Measurements from ENCODE around the gene AP2B1. TPM values are rescaled to one million over a fixed set of nuclear protein-coding genes. Genes with fewer than 3 reads are reported as not detected.

AP2B1 gene
- polyA plus RNA-seq, 1 donor (not counting 4 experiments of a cell fraction or from before 2014, with no cell fraction given), result 189 TPM

GRCh38 chr17:35717475-35717874, 130.4 kb downstream of the AP2B1 start:
- Histone ChIP-seq H4K20me1 (ENCODE audit: control insufficient read depth, extremely low read depth, insufficient read depth, low read length) (no peaks in the 10 kb centered on the region), H3K4me2 (ENCODE audit: control insufficient read depth, extremely low read depth, insufficient read depth, low read depth, low read length) (no peak overlapping the region), H3K4me1 (ENCODE audit: control insufficient read depth, extremely low read depth, insufficient read depth, low read length) (no peaks in the 10 kb centered on the region), H3K9me1 (ENCODE audit: control insufficient read depth, extremely low read depth, insufficient read depth, low read length) (no peaks in the 10 kb centered on the region), H3K27ac (ENCODE audit: control insufficient read depth, insufficient read depth, low read length) (no peak overlapping the region), H3K9ac (ENCODE audit: control insufficient read depth, extremely low read depth, insufficient read depth, low read length) (no peak overlapping the region), H3K79me2 (ENCODE audit: control insufficient read depth, insufficient read depth, low read length) (no peaks in the 10 kb centered on the region), H3K27me3 (ENCODE audit: control insufficient read depth, extremely low read depth, insufficient read depth, low read length) (no peaks in the 10 kb centered on the region), H3K36me3 (ENCODE audit: control insufficient read depth in 2 of 2, extremely low read depth in 1 of 2, insufficient read depth in 2 of 2, low read length in 2 of 2) (peaks cover 24 to 28% of the 10 kb centered on the region in 2 experiments), H2AFZ (ENCODE audit: control insufficient read depth, low read length) (no peak overlapping the region), H3K9me3 (ENCODE audit: control insufficient read depth, low read depth, low read length) (no peaks in the 10 kb centered on the region), H3K4me3 (ENCODE audit: control insufficient read depth in 2 of 3, extremely low read depth in 1 of 3, insufficient read depth in 2 of 3, low read depth in 1 of 3, low read length in 3 of 3) (no peak overlapping the region)
- TF ChIP-seq EZH2 (IDR thresholded peaks at IDR 0.05; ENCODE audit: low read length) (no peak), CTCF (optimal IDR thresholded peaks at IDR 0.05 in 1 of 3, IDR thresholded peaks at IDR 0.05 in 1 of 3, conservative IDR thresholded peaks at IDR 0.05 in 1 of 3; ENCODE audit: extremely low read depth in 1 of 3, insufficient read depth in 2 of 3, low read length in 3 of 3) (no peak)
- dilution Hi-C loops (cut with MboI; ENCODE audit: extremely low pct_ligation_motif_present, low sequenced_read_pairs), result no loop called here
- FAIRE-seq, result no peak
- no peak for DNase-seq (ENCODE audit: low read depth, low spot score)

GRCh38 chr17:35723735-35724134, 136.6 kb downstream of the AP2B1 start:
- dilution Hi-C loops (cut with MboI; ENCODE audit: extremely low pct_ligation_motif_present, low sequenced_read_pairs), result no loop called here
- TF ChIP-seq EZH2 (IDR thresholded peaks at IDR 0.05; ENCODE audit: low read length) (no peak), CTCF (optimal IDR thresholded peaks at IDR 0.05 in 1 of 3, IDR thresholded peaks at IDR 0.05 in 1 of 3, conservative IDR thresholded peaks at IDR 0.05 in 1 of 3; ENCODE audit: extremely low read depth in 1 of 3, insufficient read depth in 2 of 3, low read length in 3 of 3) (no peak)
- H3K9me1 ChIP-seq (ENCODE audit: control insufficient read depth, extremely low read depth, insufficient read depth, low read length), result no peaks in the 10 kb centered on the region
- H3K9me3 ChIP-seq (ENCODE audit: control insufficient read depth, low read depth, low read length), result no peaks in the 10 kb centered on the region
- H3K4me3 ChIP-seq (ENCODE audit: control insufficient read depth in 2 of 3, extremely low read depth in 1 of 3, insufficient read depth in 2 of 3, low read depth in 1 of 3, low read length in 3 of 3), result no peak overlapping the region
- H3K4me1 ChIP-seq (ENCODE audit: control insufficient read depth, extremely low read depth, insufficient read depth, low read length), result peaks cover 3% of the 10 kb centered on the region
- H3K4me2 ChIP-seq (ENCODE audit: control insufficient read depth, extremely low read depth, insufficient read depth, low read depth, low read length), result no peak overlapping the region
- no peaks in the 10 kb centered on the region for H3K79me2 ChIP-seq (ENCODE audit: control insufficient read depth, insufficient read depth, low read length)
- no peak overlapping the region for H3K9ac ChIP-seq (ENCODE audit: control insufficient read depth, extremely low read depth, insufficient read depth, low read length)
- H4K20me1 ChIP-seq (ENCODE audit: control insufficient read depth, extremely low read depth, insufficient read depth, low read length), result no peaks in the 10 kb centered on the region
- no peak for DNase-seq (ENCODE audit: low read depth, low spot score)
- H2AFZ ChIP-seq (ENCODE audit: control insufficient read depth, low read length), result no peak overlapping the region
- no peaks in the 10 kb centered on the region for H3K27me3 ChIP-seq (ENCODE audit: control insufficient read depth, extremely low read depth, insufficient read depth, low read length)
- peaks cover 14 to 29% of the 10 kb centered on the region in 2 experiments for H3K36me3 ChIP-seq (ENCODE audit: control insufficient read depth in 2 of 2, extremely low read depth in 1 of 2, insufficient read depth in 2 of 2, low read length in 2 of 2)
- no peak for FAIRE-seq
- H3K27ac ChIP-seq (ENCODE audit: control insufficient read depth, insufficient read depth, low read length), result no peak overlapping the region
